GM13976 (cell line): Measurements from ENCODE around the gene BTBD9.

Source experiments
- DNase-seq: peaks from one replicate; pipeline ENCODE4 v3.0.0; 2012; ENCODE audit warnings: low spot score
- CTCF ChIP-seq: IDR thresholded peaks from 2 replicates; pipeline ENCODE4 v1.5.1; 2012; ENCODE audit warnings: borderline replicate concordance, mild to moderate bottlenecking; ENCODE audit not compliant: insufficient read depth; ENCODE audit errors: extremely low read depth, missing control alignments, control extremely low read depth
- in situ Hi-C: fragments of 300-500 bp; cut with MboI; formaldehyde crosslinking; loops from one replicate; pipeline ENCODE4 v1.12.0; 2022; ENCODE audit warnings: low sequenced_read_pairs, mixed read lengths, inconsistent platforms; ENCODE audit not compliant: unreplicated experiment

The BTBD9 gene

GRCh38 chr6:38281126-38281525, 358.6 kb downstream of the BTBD9 start:
- in situ Hi-C loops: no loop called here
- no peak for DNase-seq
- TF ChIP-seq CTCF: no peak

DNA sequence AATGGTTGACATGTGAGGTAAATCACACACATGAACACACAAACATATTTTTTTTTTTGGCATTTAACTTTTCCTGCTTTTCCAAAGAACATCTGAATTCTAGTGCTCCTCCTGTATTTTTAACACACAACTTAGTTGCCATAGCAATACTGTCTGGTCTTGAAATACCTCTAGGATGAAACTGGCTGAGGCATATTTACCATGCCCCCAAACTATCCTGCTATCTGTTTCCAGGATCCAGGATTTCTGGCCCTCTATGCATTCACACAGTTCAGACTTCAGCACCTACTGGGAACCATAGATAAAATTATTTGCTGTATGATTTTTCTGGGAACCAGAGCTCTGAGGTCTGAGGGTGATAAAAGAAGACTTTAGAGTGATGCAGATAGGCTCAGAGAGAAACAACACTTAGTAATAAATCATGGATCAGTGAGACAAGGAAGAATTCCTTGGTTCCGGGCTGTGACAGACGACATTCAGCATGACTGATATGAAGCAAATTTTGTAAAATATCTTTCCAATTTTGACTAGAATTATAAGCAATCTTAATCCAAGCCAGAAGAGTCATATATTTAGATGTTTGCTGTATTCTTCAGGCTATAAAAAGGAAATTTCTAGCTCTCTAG, 359.7 kb downstream of the BTBD9 start:
- in situ Hi-C loops: no loop called here
- no peak for DNase-seq
- TF ChIP-seq CTCF: no peak

- in situ Hi-C loops: no loop called here
- TF ChIP-seq CTCF: no peak
Measured at GRCh38 chr6:38279423-38279822, 360.3 kb downstream of the BTBD9 start.

DNA sequence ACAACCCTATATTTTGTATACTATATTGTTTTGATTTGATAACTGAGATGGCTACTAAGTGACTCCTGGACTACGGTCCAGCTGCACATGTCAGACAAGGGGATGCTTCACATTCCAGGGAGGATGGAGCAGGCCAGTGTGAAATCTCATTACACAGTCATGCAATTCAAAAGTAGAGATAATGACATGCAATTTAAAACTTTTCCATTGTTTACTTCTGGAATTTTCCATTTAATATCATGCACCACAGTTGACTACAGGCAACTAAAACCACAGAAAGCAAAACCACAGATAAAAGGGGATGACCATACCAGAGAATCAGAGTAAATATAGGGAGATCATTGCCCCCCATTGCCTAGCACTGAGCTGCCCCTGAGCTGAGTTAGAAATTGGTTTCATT, 366.4 kb downstream of the BTBD9 start:
- no peak for DNase-seq
- in situ Hi-C loops: no loop called here
- no peak for TF ChIP-seq CTCF

More at GRCh38 chr6:38279423-38279822, 360.3 kb downstream of the BTBD9 start:
- no peak for DNase-seq

- DNase-seq: no peak
- in situ Hi-C loops: no loop called here
- TF ChIP-seq CTCF: no peak
Measured at GRCh38 chr6:38272222-38272621, 367.5 kb downstream of the BTBD9 start.

DNA sequence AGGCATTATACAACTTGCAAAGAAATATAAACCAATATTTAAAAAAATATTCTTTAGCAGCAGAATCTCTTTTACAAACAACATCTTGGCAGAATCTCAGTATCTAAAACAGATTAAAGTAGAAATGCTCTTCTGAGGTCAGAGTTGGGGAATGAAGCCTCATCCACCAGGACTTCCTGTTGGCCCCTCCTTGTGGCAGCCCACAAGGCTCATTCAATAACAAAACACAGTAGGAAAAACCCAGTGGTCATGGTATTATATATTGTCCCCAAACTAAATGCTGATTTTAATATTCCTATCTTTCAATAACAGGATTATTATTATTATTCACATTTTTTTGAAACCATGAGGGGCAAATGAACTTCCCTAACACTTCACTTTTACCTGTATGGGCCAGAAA, 368.6 kb downstream of the BTBD9 start:
- DNase-seq: no peak
- in situ Hi-C loops: no loop called here
- no peak for TF ChIP-seq CTCF
